Effector memory CD8-positive, alpha-beta T cell (primary cell): ENCODE measurements around the gene PKLR.
A peak's percentile ranks its signal among the peaks of the same experiment; 100 is the strongest.

Experiments used
- ATAC-seq: fragments of 150-1000 bp; cut with Tn5 transposase; replicated peaks from 2 replicates; pipeline ENCODE4 v1.10.0; 2021; ENCODE audit warnings: mild to moderate bottlenecking, moderate library complexity
- DNase-seq, 3 experiments: peaks; one replicate each; pipeline ENCODE4 v3.0.0; 2021
- H3K27ac Mint-ChIP-seq, 2 donors: one replicate each; pipeline ENCODE4 v1.8.0; 2022; ENCODE audit warnings: mild to moderate bottlenecking in 2 of 2, mixed read lengths in 2 of 2, moderate library complexity in 2 of 2
- H3K27me3 Mint-ChIP-seq, 2 donors: one replicate each; pipeline ENCODE4 v1.8.0; 2022; ENCODE audit warnings: mixed read lengths in 2 of 2
- H3K36me3 Mint-ChIP-seq: one replicate; pipeline ENCODE4 v1.8.0; 2022; ENCODE audit warnings: mild to moderate bottlenecking, moderate library complexity, mixed read lengths; ENCODE audit not compliant: insufficient read depth
- H3K4me1 Mint-ChIP-seq, 2 donors: one replicate each; pipeline ENCODE4 v1.8.0; 2022; ENCODE audit warnings: low read depth in 2 of 2, mixed read lengths in 2 of 2
- H3K4me3 Mint-ChIP-seq, 2 donors: one replicate each; pipeline ENCODE4 v1.8.0; 2022; ENCODE audit warnings: mild to moderate bottlenecking in 2 of 2, mixed read lengths in 2 of 2, moderate library complexity in 2 of 2
- H3K9me3 Mint-ChIP-seq, 2 donors: one replicate each; pipeline ENCODE4 v1.8.0; 2022; ENCODE audit warnings: mixed read lengths in 2 of 2

PKLR gene

DNA sequence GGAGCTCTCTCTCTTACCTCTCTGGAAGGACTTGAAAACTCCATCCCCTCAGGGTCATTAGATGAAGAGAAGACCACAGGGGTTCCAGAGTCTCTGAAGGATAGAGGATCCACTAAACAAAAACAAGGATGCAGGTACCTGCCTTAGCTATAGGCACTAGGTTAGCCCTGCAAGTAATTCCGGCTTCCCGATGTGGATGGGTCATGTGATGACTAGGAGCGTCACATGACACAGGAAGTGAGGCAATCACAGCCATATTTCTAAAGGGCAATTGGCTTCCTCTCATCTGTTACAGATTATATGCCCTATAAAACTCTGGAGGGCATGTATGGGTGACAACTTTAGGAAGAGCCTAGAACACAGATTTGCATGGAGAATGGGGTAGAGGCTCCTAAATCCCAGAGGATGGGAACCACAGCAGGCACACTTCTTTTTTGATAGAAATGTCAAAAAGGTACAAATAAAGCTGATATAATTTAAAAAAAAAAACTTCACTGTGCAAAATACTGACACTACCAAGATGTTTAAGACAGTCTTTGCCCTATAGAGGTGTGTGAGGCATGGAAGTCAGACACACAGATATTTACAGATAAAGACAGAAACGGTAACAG lies 60.1 kb downstream of the PKLR start:
- Mint-ChIP-seq H3K4me1 (peaks cover 28 to 32% of the 10 kb centered on the region in 2 donors), H3K36me3 (peaks cover 38% of the 10 kb centered on the region), H3K9me3 (peaks cover 0 to 2% of the 10 kb centered on the region in 2 donors), H3K27ac (peak overlapping the region; percentile 91 to 92), H3K27me3 (no peaks in the 10 kb centered on the region), H3K4me3 (peak overlapping the region; percentile 85 to 87)
- DNase-seq (peak; percentile 62 to 70 (median 68)), ATAC-seq (peak; percentile 32)
